NCI-H345 treated with DMSO at 0.1 percent for 48 hours (cell line): ENCODE measurements around the gene ARRDC2.
"Not testable (repeated sequence)": the region's sequence is repeated elsewhere in the genome, so short reads cannot be mapped to it uniquely, and the experiment has no call there.

ENCODE experiments used
- DNase-seq: peaks from one replicate; lab custom pipeline; 2025; ENCODE audit not compliant: unreplicated experiment; lab: John Stamatoyannopoulos, UW

Gene ARRDC2

DNA sequence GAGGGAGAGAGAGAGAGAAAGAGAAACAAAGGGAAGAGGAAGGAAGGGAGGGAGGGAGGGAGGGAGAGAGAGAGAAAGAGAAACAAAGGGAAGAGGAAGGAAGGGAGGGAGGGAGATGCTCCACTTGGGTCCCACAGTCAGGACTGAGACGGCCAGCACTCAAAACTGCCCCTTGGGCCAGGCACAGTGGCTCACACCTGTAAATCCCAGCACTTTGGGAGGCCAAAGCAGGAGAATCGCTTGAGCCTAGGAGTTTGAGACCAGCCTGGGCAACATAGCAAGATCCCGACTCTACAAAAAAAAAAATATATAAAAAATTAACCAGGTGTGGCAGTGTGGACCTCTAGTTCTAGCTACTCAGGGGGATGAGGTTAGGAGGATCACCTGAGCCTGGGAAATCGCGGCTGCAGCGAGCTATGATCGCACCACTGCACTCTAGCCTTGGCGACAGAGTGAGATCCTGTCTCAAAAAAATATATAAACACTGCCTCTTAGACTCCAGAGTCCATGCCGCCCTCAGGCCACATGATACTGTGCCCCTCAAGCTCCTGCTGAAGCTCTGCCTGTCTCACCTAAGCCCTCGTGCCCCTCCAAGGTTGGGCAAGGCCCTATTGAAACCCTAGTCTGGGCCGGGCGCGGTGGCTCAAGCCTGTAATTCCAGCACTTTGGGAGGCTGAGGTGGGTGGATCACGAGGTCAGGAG lies 8.4 kb downstream of the ARRDC2 start:
- no peak for DNase-seq

GRCh38 chr19:18017275-18018083 lies 9.5 kb downstream of the ARRDC2 start:
- DNase-seq, result no peak

DNA sequence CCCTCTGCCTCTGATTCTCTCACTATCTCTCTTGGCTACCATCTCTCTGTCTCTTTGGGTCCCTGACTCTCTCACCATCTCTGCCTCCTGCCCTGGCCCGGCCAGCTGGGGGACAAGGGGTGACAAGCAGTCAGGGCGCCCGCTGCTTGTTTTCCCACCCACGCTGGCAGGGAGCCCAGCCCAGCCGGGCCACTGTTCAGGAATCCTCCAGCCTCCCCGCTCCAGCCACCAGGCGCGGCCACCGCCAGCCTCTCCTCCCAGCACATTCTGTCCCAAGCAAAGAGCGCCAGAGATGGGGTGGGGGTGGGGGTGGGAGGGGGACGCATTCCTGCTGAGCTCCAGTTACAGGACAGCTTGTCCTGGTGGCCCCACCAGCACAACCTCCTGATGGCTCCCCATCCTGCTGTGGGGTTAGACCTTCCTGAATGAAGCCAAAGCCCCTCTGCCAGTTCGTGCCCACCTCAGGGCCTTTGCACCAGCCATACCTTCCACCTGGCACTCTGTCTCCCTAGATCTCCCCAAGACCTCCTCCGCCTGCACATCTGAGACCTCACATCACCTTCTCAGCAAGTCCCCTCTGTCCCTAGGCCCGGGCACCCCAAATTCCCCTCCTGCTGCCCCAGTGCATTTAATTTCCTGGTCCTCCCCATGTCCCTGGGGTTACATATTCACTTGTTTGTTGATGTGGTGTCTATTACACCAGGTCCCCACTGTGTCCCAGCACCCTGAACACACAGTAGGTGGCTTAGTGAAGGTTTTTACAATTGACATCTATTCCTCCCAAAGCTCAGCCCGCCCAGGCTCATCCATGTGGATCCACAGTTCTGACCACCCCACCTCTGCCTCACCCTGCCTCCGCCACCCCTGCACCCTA lies 12.5 kb downstream of the ARRDC2 start:
- DNase-seq, result no peak

DNA sequence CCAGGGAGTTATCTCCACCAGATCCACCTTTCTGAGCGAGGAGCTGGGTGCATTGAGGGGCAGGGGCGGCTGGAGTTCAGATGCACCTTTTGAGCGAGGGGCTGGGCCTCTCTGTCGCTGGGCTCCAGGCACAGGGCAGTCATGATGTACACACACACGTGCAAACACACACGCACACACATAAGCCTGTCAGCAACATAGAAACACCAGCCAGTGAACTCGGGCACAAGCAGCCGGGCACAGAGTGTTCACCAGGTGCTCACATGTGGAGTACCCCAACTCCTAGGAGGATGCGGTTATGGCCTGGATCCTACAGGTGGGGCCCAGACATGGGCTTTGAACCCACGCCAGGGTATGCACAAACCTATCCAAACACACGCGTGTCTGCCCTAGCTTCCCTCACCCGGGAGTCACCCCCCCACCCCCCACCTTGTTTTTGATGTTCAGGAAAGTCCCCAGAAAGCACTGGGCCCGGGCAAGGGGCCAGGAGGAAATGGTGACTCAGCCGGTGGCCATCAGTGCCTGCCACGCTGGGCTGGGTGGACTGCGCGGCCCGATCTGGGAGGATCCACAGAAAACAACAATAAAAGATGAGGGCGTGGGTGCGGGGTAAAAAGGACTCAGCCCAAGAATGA lies 13.3 kb downstream of the ARRDC2 start:
- DNase-seq, result no peak

GRCh38 chr19:18023622-18024251 lies 15.8 kb downstream of the ARRDC2 start:
- DNase-seq, result no peak

- DNase-seq, result no peak
Observed at GRCh38 chr19:18027151-18027550, 19.2 kb downstream of the ARRDC2 start.

GRCh38 chr19:18029617-18030338 lies 21.8 kb downstream of the ARRDC2 start:
- no peak for DNase-seq

DNA sequence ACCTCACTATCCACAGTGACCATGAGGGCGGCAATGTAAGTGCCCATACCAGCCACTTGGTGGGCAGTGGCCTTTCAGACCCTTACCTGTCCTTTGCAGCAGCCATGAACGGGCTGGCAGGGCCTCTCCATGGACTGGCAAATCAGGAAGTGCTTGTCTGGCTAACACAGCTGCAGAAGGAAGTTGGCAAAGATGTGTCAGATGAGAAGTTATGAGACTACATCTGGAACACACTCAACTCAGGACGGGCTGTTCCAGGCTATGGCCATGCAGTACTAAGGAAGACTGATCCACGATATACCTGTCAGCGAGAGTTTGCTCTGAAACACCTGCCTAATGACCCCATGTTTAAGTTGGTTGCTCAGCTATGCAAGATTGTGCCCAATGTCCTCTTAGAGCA lies 23.4 kb downstream of the ARRDC2 start:
- not testable (repeated sequence) for DNase-seq

DNA sequence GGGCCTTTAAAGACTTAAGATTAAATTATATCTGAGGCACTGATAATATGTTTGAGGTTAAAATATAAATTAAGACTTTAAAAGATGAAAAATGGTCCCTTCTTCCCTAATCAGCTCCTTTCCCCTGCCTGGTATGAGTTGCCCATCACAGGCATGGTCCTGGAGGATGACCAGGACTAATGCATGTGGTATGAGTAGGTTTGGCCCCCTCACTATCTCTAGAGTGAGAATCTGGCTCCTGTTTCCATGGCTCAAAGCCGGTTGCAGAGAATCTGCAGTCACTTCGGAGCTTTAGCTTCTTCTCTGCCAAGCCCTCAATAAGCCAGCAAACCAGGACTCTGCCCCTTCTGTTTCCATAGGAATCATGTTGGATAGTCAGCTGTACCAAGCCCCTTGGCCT lies 24.1 kb downstream of the ARRDC2 start:
- DNase-seq, result not testable (repeated sequence)

DNA sequence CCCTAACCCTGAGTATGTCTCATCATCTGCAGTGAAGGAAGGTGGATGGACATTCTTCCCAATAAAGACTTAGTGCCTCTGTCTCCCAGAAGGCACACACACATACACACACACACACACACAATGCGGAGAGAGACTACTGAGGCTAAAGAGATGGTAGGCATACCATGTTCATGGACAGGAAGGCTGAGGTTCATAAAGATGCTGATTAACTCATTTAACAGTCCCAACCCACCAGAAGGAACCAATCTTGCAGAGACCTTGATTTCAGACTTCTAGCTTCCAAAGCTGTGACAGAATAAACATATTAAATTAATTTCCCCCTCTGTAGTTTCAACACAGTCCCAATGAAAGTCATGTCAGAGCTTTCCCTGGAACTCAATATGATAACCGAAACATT lies 33.1 kb downstream of the ARRDC2 start:
- DNase-seq, result no peak

DNA sequence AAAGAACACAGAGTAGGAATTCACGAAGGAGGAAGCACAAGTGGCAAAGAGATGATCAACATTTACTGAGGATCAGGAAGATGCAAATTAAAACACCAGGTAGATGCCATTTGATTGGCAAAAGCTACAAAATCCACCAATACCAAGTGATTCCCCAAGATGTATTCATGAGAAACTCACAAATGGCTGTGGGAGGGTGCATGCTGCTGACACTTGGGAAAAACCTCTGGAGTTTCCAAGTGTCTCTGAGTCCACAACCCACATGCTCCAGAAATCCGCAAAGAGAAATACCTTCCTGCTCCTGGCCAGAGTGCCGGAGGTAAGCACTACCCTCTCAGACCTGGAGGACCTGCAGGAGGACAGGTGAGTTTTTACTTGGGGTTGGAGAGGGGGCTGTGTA lies 35.7 kb downstream of the ARRDC2 start:
- no peak for DNase-seq

DNA sequence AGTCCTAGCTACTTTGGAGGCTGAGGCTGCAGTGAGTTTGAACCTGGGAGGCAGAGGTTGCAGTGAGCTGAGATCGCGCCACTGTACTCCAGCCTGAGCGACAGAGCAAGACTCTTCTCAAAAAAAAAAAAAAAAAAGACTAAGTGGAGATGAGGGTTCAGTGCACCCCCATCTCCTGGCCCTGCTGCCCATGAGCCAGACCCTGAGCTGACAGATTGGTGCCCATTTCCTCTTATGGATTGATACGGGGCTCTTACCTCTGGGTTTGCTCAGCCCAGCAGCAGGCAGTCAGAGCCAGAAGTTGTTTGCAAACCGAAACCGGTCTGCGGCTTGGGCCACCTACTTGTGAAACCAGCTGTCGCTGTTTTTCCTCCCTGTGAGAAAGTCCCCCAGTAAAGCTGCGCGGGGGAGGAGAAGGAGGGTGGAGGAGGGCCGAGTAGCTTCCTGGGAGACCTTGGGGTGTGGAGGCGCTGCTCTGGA lies 36.9 kb downstream of the ARRDC2 start:
- DNase-seq, result no peak

GRCh38 chr19:18045307-18046050 lies 37.5 kb downstream of the ARRDC2 start:
- DNase-seq, result no peak

DNA sequence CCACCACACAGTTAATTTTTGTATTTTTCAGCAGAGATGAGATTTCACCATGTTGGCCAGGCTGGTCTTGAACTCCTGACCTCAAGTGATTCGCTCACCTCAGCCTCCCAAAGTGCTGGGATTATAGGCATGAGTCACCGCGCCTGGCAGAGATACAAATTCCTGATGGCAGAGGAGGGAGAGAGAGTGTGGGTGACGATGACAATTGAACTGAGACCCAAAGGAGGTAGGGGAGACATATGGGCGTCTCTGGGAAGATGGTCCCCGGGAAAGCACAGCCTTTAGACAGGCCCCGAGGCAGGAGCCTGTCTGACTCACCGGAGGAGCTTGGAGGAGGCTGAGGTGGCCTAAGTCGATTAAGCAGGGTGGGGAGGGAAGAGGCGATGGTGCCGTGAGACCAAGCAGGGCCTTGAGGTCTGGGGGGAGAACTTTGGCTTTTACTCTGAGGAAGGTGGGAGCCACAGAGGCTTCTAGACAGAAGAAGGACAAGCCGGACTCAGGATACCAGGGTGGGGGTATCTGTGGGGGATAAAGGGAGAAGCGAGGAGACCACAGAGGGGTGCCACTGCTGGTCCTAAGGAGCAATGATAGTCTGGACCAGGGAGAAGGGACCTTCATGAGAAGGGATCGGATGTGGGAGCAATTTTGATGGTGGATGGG lies 38.2 kb downstream of the ARRDC2 start:
- DNase-seq, result no peak

DNA sequence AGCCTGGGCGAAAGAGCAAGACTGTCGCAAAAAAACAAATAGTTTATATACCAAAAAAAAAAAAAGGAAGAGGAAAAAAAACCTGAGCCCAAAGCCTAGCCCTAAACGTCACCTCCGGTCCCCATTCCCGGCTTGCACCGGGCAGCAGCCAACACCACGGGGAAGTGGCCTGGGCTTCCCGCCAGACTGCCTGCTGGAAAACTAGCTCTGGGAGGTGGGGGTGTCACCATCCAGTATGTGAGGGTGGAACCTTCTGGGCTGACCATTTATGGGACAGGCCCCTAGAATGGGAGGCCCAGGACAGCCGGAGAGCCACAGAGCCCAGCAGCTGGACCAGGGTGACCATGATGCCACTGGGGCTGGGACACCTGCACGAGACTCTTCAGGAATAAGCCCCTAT lies 41.4 kb downstream of the ARRDC2 start:
- no peak for DNase-seq

DNA sequence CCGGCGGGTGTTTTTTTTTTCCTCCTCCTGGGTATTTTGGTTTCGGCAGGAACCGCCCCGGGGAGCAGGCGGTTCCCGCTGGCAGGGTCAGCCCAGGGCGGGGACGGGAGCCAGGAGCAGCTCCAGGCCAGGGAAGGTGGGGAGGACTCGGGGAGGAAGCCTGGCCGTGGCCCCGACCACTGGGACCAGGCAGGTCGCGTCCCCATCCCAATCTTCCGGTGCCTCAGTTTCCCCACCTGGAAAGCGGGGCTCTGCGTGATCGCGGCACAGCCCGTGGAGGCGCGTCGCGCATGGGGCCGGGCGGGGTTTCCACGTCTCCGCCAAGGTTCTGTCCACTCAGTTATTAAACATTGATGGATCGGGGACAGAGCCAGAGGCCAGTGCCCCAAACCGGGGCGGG lies 43.9 kb downstream of the ARRDC2 start:
- no peak for DNase-seq

GRCh38 chr19:18053576-18054219 lies 45.7 kb downstream of the ARRDC2 start:
- DNase-seq, result no peak

- DNase-seq, result no peak
Observed at GRCh38 chr19:18055967-18056366, 48.0 kb downstream of the ARRDC2 start.
